H1 (cell line): Measurements from ENCODE around the gene CCDC38.

Experiments used
- POLR2A ChIP-seq, 2 experiments: IDR thresholded peaks; 1 replicate in 1 of 2; 2 replicates in 1 of 2; pipeline ENCODE4 v1.6.1; 2011; ENCODE audit warnings: low read depth in 2 of 2, low read length in 2 of 2, mild to moderate bottlenecking in 2 of 2; ENCODE audit errors: control extremely low read depth in 1 of 2
- RBBP5 ChIP-seq: IDR thresholded peaks from 2 replicates; pipeline ENCODE4 v1.7.1; 2012; ENCODE audit warnings: low read depth, mild to moderate bottlenecking, inconsistent platforms, low read length, moderate library complexity, borderline replicate concordance

- TF ChIP-seq POLR2A (IDR thresholded peaks at IDR 0.05; ENCODE audit: control extremely low read depth in 1 of 2, low read depth in 2 of 2, low read length in 2 of 2): no peak
- TF ChIP-seq RBBP5: no peak
Measured at GRCh38 chr12:95837240-95838038, 105.0 kb downstream of the CCDC38 start.
